A673 (cell line): ENCODE measurements around the gene XYLT1. TPM values are rescaled to one million over a fixed set of nuclear protein-coding genes. Genes with fewer than 3 reads are reported as not detected.

Experiments used
- BruUV-seq: library from RNA; stranded (reverse); fragments of 400-500 nt; replicated peaks from 2 replicates; lab custom pipeline; 2021; lab: Mats Ljungman, UMichigan
- CTCF ChIA-PET: fragments of 300-600 bp; sonication (Branson Sonifier 250); formaldehyde crosslinking; loops from one replicate; lab custom pipeline; 2022; ENCODE audit warnings: antibody characterized with exemption; lab: Charles Lee
- POLR2A ChIA-PET: fragments of 300-600 bp; sonication (Branson Sonifier 250); formaldehyde crosslinking; loops from one replicate; lab custom pipeline; 2022; ENCODE audit warnings: antibody characterized with exemption; ENCODE audit not compliant: low non-redundant PET; lab: Charles Lee
- DNase-seq: peaks from one replicate; pipeline ENCODE4 v3.0.0-alpha.2; 2015; ENCODE audit warnings: low spot score
- H3K27ac ChIP-seq: fragments of 200-600 bp; sonication (generic); 2 replicates; pipeline ENCODE4 v1.5.1; 2016; ENCODE audit warnings: mixed run types, low read depth, mild to moderate bottlenecking, mixed read lengths, antibody characterized with exemption, low read length; ENCODE audit not compliant: poor library complexity, severe bottlenecking
- H3K27me3 ChIP-seq: fragments of 200-600 bp; sonication (generic); replicated peaks from 2 replicates; pipeline ENCODE4 v1.6.1; 2017; ENCODE audit warnings: mixed run types, low read depth, mild to moderate bottlenecking, mixed read lengths, antibody characterized with exemption, low read length; ENCODE audit not compliant: insufficient read depth, poor library complexity
- H3K36me3 ChIP-seq: fragments of 200-600 bp; sonication (generic); 2 replicates; pipeline ENCODE4 v1.6.1; 2016; ENCODE audit warnings: mixed run types, mild to moderate bottlenecking, mixed read lengths, antibody characterized with exemption, low read length; ENCODE audit not compliant: insufficient read depth, poor library complexity, severe bottlenecking
- H3K4me1 ChIP-seq: fragments of 200-600 bp; sonication (generic); 2 replicates; pipeline ENCODE4 v1.6.1; 2017; ENCODE audit warnings: mixed run types, mild to moderate bottlenecking, mixed read lengths, antibody characterized with exemption, low read length; ENCODE audit not compliant: insufficient read depth, poor library complexity, severe bottlenecking
- H3K4me3 ChIP-seq: fragments of 200-600 bp; sonication (generic); 2 replicates; pipeline ENCODE4 v1.5.1; 2016; ENCODE audit warnings: low read depth, mixed run types, mild to moderate bottlenecking, mixed read lengths, low read length; ENCODE audit not compliant: poor library complexity, severe bottlenecking
- H3K9me3 ChIP-seq: fragments of 200-600 bp; sonication (generic); 2 replicates; pipeline ENCODE4 v1.6.1; 2016; ENCODE audit warnings: mixed run types, low read depth, mild to moderate bottlenecking, mixed read lengths, antibody characterized with exemption, low read length; ENCODE audit not compliant: poor library complexity, severe bottlenecking
- EZH2 ChIP-seq: fragments of 200-600 bp; sonication (generic); IDR thresholded peaks from 2 replicates; pipeline ENCODE4 v1.6.1; 2017; ENCODE audit warnings: borderline replicate concordance, low read depth, mild to moderate bottlenecking, mixed read lengths, antibody characterized with exemption, low read length; ENCODE audit not compliant: poor library complexity, severe bottlenecking
- intact Hi-C: fragments of 100-400 bp; cut with micrococcal nuclease; formaldehyde crosslinking; loops from one replicate; pipeline ENCODE4 v1.10.0; 2022; ENCODE audit not compliant: unreplicated experiment
- total RNA-seq: library from RNA; stranded (reverse); gene quantifications from 2 replicates; pipeline ENCODE4 v1.2.3, GENCODE V29; 2021
- TF ChIP-seq, protein P1 (sequence below): fragments of 300-800, 200-600 bp; sonication (generic); conservative IDR thresholded peaks from 2 replicates; pipeline ENCODE4 v1.5.1; 2017; ENCODE audit warnings: low read depth, mild to moderate bottlenecking, antibody characterized with exemption, low read length, moderate library complexity, mixed read lengths

The XYLT1 gene
- total RNA-seq, 1 experiment from 2014 or later = 0.64 TPM

DNA sequence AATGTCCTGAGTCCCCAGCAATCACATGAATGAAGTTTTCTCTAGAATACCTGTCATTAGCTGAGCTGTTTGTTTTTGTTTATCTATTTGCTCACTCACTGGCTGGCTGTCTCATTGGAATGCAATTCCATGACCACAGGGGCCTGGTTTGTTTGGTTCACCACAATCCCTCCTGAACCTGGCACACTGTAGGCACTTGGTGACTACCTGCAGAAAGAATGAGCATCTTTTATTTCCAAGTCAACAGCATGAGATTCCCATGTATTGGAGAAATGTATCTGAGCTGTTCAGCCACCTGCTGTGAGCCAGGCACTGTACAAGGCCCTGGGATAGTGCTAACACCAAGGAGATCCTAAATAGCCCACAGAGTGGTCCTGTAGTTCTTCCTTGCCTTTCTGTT lies 345.1 kb downstream of the XYLT1 start:
- H3K27ac ChIP-seq = no peak overlapping the region
- no peak overlapping the region for H3K4me3 ChIP-seq
- BruUV-seq = no TSS peak
- H3K36me3 ChIP-seq = no peaks in the 10 kb centered on the region
- ChIA-PET POLR2A (no interaction called here), CTCF (no interaction called here)
- no peak for TF ChIP-seq EZH2
- TF ChIP-seq, protein P1, sequence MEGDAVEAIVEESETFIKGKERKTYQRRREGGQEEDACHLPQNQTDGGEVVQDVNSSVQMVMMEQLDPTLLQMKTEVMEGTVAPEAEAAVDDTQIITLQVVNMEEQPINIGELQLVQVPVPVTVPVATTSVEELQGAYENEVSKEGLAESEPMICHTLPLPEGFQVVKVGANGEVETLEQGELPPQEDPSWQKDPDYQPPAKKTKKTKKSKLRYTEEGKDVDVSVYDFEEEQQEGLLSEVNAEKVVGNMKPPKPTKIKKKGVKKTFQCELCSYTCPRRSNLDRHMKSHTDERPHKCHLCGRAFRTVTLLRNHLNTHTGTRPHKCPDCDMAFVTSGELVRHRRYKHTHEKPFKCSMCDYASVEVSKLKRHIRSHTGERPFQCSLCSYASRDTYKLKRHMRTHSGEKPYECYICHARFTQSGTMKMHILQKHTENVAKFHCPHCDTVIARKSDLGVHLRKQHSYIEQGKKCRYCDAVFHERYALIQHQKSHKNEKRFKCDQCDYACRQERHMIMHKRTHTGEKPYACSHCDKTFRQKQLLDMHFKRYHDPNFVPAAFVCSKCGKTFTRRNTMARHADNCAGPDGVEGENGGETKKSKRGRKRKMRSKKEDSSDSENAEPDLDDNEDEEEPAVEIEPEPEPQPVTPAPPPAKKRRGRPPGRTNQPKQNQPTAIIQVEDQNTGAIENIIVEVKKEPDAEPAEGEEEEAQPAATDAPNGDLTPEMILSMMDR = no peak
- no peaks in the 10 kb centered on the region for H3K4me1 ChIP-seq
- no peak for DNase-seq
- intact Hi-C loops = no loop called here
- no peaks in the 10 kb centered on the region for H3K27me3 ChIP-seq
- no peaks in the 10 kb centered on the region for H3K9me3 ChIP-seq

GRCh38 chr16:17117906-17118577 lies 352.7 kb downstream of the XYLT1 start:
- no peak for TF ChIP-seq EZH2
- TF ChIP-seq, protein P1 = no peak
- no peaks in the 10 kb centered on the region for H3K27me3 ChIP-seq
- H3K36me3 ChIP-seq = no peaks in the 10 kb centered on the region
- no peak for DNase-seq
- ChIA-PET CTCF (no interaction called here), POLR2A (no interaction called here)
- no peak overlapping the region for H3K4me3 ChIP-seq
- intact Hi-C loops = no loop called here
- BruUV-seq = no TSS peak
- no peaks in the 10 kb centered on the region for H3K4me1 ChIP-seq
- H3K27ac ChIP-seq = no peak overlapping the region
- H3K9me3 ChIP-seq = peaks cover 3% of the 10 kb centered on the region

GRCh38 chr16:17116595-17117322 lies 354.0 kb downstream of the XYLT1 start:
- BruUV-seq = no TSS peak
- H3K9me3 ChIP-seq = peaks cover 3% of the 10 kb centered on the region
- TF ChIP-seq, protein P1 = no peak
- TF ChIP-seq EZH2 = no peak
- no peaks in the 10 kb centered on the region for H3K36me3 ChIP-seq
- ChIA-PET POLR2A (no interaction called here), CTCF (no interaction called here)
- intact Hi-C loops = no loop called here
- H3K4me1 ChIP-seq = no peaks in the 10 kb centered on the region
- no peak overlapping the region for H3K4me3 ChIP-seq
- H3K27ac ChIP-seq = no peak overlapping the region
- DNase-seq = no peak
- H3K27me3 ChIP-seq = no peaks in the 10 kb centered on the region
